GM12878 (cell line): ENCODE measurements around the gene LRRC40. TPM values are rescaled to one million over a fixed set of nuclear protein-coding genes. Genes with fewer than 3 reads are reported as not detected.

ENCODE experiments used
- ATAC-seq: fragments of 200-7000 bp; cut with Tn5 transposase; 3 replicates; pipeline ENCODE4 v1.9.1; 2020; ENCODE audit warnings: mild to moderate bottlenecking, moderate library complexity
- BruUV-seq: library from RNA; stranded (reverse); fragments of 400-500 nt; replicated peaks from 2 replicates; lab custom pipeline; 2021; lab: Mats Ljungman, UMichigan
- CTCF ChIA-PET: fragments of 300-600 bp; sonication (Branson Sonifier 250); formaldehyde crosslinking; extraction: SDS; loops from one replicate; lab custom pipeline; 2021; ENCODE audit warnings: inconsistent platforms; lab: Yijun Ruan, JAX
- POLR2A ChIA-PET: fragments of 350-600 bp; formaldehyde crosslinking; extraction: SDS; loops from one replicate; lab custom pipeline; 2021; ENCODE audit warnings: inconsistent platforms; lab: Charles Lee
- RAD21 ChIA-PET: fragments of 300-600 bp; sonication (Branson Sonifier 250); formaldehyde crosslinking; loops from one replicate; lab custom pipeline; 2023; ENCODE audit warnings: antibody characterized with exemption; ENCODE audit not compliant: unreplicated experiment; lab: Charles Lee
- SMC1A ChIA-PET: fragments of 300-600 bp; sonication (Branson Sonifier 250); formaldehyde crosslinking; loops from one replicate; lab custom pipeline; 2023; ENCODE audit not compliant: unreplicated experiment, uncharacterized antibody; lab: Charles Lee
- DNase-seq: peaks from one replicate; pipeline ENCODE4 v3.0.0-alpha.2; 2011; ENCODE audit warnings: low read depth, low spot score
- FAIRE-seq: peaks from 3 replicates; lab custom pipeline; 2011; peaks lifted over from hg19 to GRCh38; lab: Jason Lieb, UNC
- H2AFZ ChIP-seq: 2 replicates; pipeline ENCODE4 v1.6.0; 2011; ENCODE audit warnings: low read depth, low read length, control low read depth; ENCODE audit not compliant: control insufficient read depth
- H3K27ac ChIP-seq: 2 replicates; pipeline ENCODE4 v1.5.1; 2011; ENCODE audit warnings: control low read depth; ENCODE audit not compliant: control insufficient read depth, insufficient read depth
- H3K27me3 ChIP-seq, 2 experiments: replicated peaks in 1 of 2; 2 replicates each; pipeline versions ENCODE4 v1.6.0 to v1.6.1; 2011; ENCODE audit warnings: low read length in 1 of 2; ENCODE audit not compliant: control insufficient read depth in 2 of 2, insufficient read depth in 2 of 2
- H3K36me3 ChIP-seq, 2 experiments: 2 replicates each; pipeline ENCODE4 v1.5.1; 2011; ENCODE audit warnings: low read length in 1 of 2; ENCODE audit not compliant: control insufficient read depth in 2 of 2, insufficient read depth in 2 of 2
- H3K4me1 ChIP-seq: 2 replicates; pipeline ENCODE4 v1.6.1; 2011; ENCODE audit warnings: mild to moderate bottlenecking, low read length, moderate library complexity, mixed read lengths; ENCODE audit not compliant: control insufficient read depth, insufficient read depth
- H3K4me2 ChIP-seq: 2 replicates; pipeline ENCODE4 v1.6.0; 2011; ENCODE audit warnings: control low read depth; ENCODE audit not compliant: control insufficient read depth, insufficient read depth
- H3K4me3 ChIP-seq: fragments of 200-600 bp; sonication (generic); 2 replicates; pipeline ENCODE4 v1.5.1; 2016
- H3K79me2 ChIP-seq: 2 replicates; pipeline ENCODE4 v1.6.0; 2011; ENCODE audit warnings: low read length; ENCODE audit not compliant: control insufficient read depth, insufficient read depth
- H3K9ac ChIP-seq: 2 replicates; pipeline ENCODE4 v1.8.0; 2011; ENCODE audit warnings: low read length, control low read depth, mixed read lengths; ENCODE audit not compliant: control insufficient read depth, insufficient read depth
- H3K9me3 ChIP-seq: replicated peaks from 3 replicates; pipeline ENCODE4 v1.5.1; 2011; ENCODE audit warnings: mild to moderate bottlenecking, low read length; ENCODE audit not compliant: control insufficient read depth, insufficient read depth
- H4K20me1 ChIP-seq: 2 replicates; pipeline ENCODE4 v1.6.0; 2011; ENCODE audit not compliant: control insufficient read depth, insufficient read depth
- ATF7 ChIP-seq: fragments of 450-650 bp; IDR thresholded peaks from 2 replicates; pipeline ENCODE4 v1.6.1; 2016; ENCODE audit warnings: low read depth, mild to moderate bottlenecking
- BMI1 ChIP-seq: fragments of 450-650 bp; IDR thresholded peaks from 2 replicates; pipeline ENCODE4 v1.6.1; 2016; ENCODE audit warnings: mild to moderate bottlenecking, moderate library complexity, borderline replicate concordance
- CHD4 ChIP-seq: fragments of 200-600 bp; sonication (generic); IDR thresholded peaks from 2 replicates; pipeline ENCODE4 v1.6.1; 2016; ENCODE audit warnings: mild to moderate bottlenecking
- CREM ChIP-seq: IDR thresholded peaks from 2 replicates; pipeline ENCODE4 v1.6.1; 2014; ENCODE audit warnings: antibody characterized with exemption, low read depth
- EZH2 ChIP-seq: IDR thresholded peaks from 2 replicates; pipeline ENCODE4 v1.6.1; 2012; ENCODE audit warnings: low read depth, mild to moderate bottlenecking, control low read depth, inconsistent platforms, low read length, borderline replicate concordance; ENCODE audit not compliant: control insufficient read depth
- FOXM1 ChIP-seq: IDR thresholded peaks from 2 replicates; pipeline ENCODE4 v1.6.1; 2012; ENCODE audit warnings: low read depth, mild to moderate bottlenecking, inconsistent platforms, low read length, moderate library complexity
- POLR2A ChIP-seq: IDR thresholded peaks from 2 replicates; pipeline ENCODE4 v1.6.1; 2011; ENCODE audit warnings: low read depth, mild to moderate bottlenecking, low read length
- POLR2AphosphoS2 ChIP-seq: IDR thresholded peaks from 2 replicates; pipeline ENCODE4 v1.6.1; 2011; ENCODE audit warnings: low read depth, mild to moderate bottlenecking, low read length, improper control_type of control experiment, moderate library complexity
- POU2F2 ChIP-seq: IDR thresholded peaks from 3 replicates; pipeline ENCODE4 v1.6.1; 2011; ENCODE audit warnings: low read depth, mild to moderate bottlenecking, low read length, borderline replicate concordance
- RBBP5 ChIP-seq: fragments of 200-600 bp; sonication (generic); conservative IDR thresholded peaks from 2 replicates; pipeline ENCODE4 v1.6.1; 2016
- ZNF622 ChIP-seq: fragments of 450-650 bp; IDR thresholded peaks from 2 replicates; pipeline ENCODE4 v1.6.1; 2017; ENCODE audit warnings: mild to moderate bottlenecking, inconsistent platforms
- WGBS: methylation state at CpG from one replicate; pipeline ENCODE4 v1.1.6; 2016; ENCODE audit warnings: low lambda C conversion rate; ENCODE audit not compliant: insufficient replicate concordance, insufficient coverage; ENCODE audit errors: missing lambda C conversion rate; 5-methylcytosine and 5-hydroxymethylcytosine counted together
- in situ Hi-C: fragments of 300-500 bp; cut with MboI; formaldehyde crosslinking; loops from 9 replicates; pipeline ENCODE4 v1.14.3; 2018; ENCODE audit warnings: mixed read lengths
- intact Hi-C: fragments of 100-400 bp; cut with micrococcal nuclease; formaldehyde crosslinking; loops from one replicate; pipeline ENCODE4 v1.14.2; 2022; ENCODE audit not compliant: unreplicated experiment
- polyA plus RNA-seq, 11 experiments: library from polyadenylated mRNA; depleted of rRNA in 4 of 11; unstranded in 6 of 11; stranded (reverse) in 5 of 11; fragments of >200 nt; fragmentation: Nextera tagmentation in 4 of 11; fragmentation: Illumina TruSeq in 1 of 11; extraction: Ambion mirVana in 4 of 11; extraction: Trizol in 1 of 11; gene quantifications; 1 replicate in 1 of 11; 2 replicates in 10 of 11; pipeline versions ENCODE4 v1.2.1 to v1.2.3, GENCODE V29; 2011 to 2016; ENCODE audit warnings: inconsistent platforms in 2 of 11, missing spikeins in 2 of 11, low read depth in 1 of 11
- total RNA-seq, 4 experiments: library from RNA; depleted of rRNA in 3 of 4; stranded (reverse); fragments of >200 nt in 3 of 4; fragmentation: Illumina TruSeq in 1 of 4; extraction: Trizol in 1 of 4; gene quantifications; 2 replicates each; pipeline versions ENCODE4 v1.2.1 to v1.2.3, GENCODE V29; 2013 to 2021
- TF ChIP-seq, protein P1 (sequence below): fragments of 450-650 bp; formaldehyde crosslinking; IDR thresholded peaks from 2 replicates; pipeline ENCODE4 v1.4.0; 2020; ENCODE audit warnings: mild to moderate bottlenecking, moderate library complexity
- TF ChIP-seq, protein P2 (sequence below): fragments of 450-650 bp; IDR thresholded peaks from 2 replicates; pipeline ENCODE4 v1.6.1; 2016; ENCODE audit warnings: mild to moderate bottlenecking, moderate library complexity, borderline replicate concordance
- TF ChIP-seq, protein P3 (sequence below): IDR thresholded peaks from 2 replicates; pipeline ENCODE4 v1.6.1; 2011; ENCODE audit warnings: mild to moderate bottlenecking, low read depth, low read length, moderate library complexity; ENCODE audit not compliant: insufficient replicate concordance

Gene LRRC40
- total and polyA plus RNA-seq, 10 of the 15 experiments (the other 5 are each of a cell fraction or from before 2014, with no cell fraction given) = 19.5 to 44.3 (median 30.9) TPM

DNA sequence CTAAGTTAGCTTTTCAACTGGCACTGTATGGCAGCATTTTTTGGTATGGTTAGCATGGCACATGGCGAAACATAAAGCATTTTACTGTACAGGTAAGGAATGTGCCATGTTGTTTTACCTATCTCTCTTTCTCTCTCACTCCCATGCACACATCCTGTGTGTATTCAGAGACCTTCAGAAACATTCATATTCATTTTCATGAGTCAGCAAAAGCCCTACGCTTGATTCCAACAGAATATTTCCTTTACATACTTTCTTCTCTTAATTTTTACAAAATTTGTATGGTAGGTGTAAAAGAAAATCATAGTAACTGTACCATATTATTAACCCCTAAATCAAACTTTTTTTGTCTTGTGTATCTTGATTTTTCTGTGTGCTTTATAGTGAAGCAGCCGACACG lies 26.1 kb upstream of the LRRC40 start:
- ChIA-PET RAD21 (no interaction called here), CTCF (interaction anchor here (0.6 kb wide), 1 partner anchor 149 kb away, joined by 3 read pairs; no protein-coding TSS in a partner anchor), SMC1A (interaction anchor here (1.1 kb wide), 1 partner anchor 19 kb away, joined by 3 read pairs; no protein-coding TSS in a partner anchor), POLR2A (no interaction called here)
- Histone ChIP-seq H3K4me3 (no peak overlapping the region), H3K9me3 (no peaks in the 10 kb centered on the region), H3K9ac (no peak overlapping the region), H4K20me1 (no peaks in the 10 kb centered on the region), H3K4me2 (no peak overlapping the region), H3K27me3 (no peaks in the 10 kb centered on the region), H3K27ac (no peak overlapping the region), H2AFZ (no peak overlapping the region), H3K36me3 (peaks cover 6 to 28% of the 10 kb centered on the region in 2 experiments), H3K4me1 (peaks cover 8% of the 10 kb centered on the region), H3K79me2 (peaks cover 18% of the 10 kb centered on the region)
- intact Hi-C loops (no loop called here), in situ Hi-C loops (loop anchor here (10.0 kb wide), 1 partner anchor 843 kb away; no protein-coding TSS in a partner anchor)
- FAIRE-seq = no peak
- ATAC-seq = no peak
- WGBS = 99% methylated on average over 4 of the region's 4 CpGs
- DNase-seq = no peak
- BruUV-seq = no TSS peak
- TF ChIP-seq CHD4 (no peak), BMI1 (no peak), ZNF622 (no peak), FOXM1 (no peak), EZH2 (no peak), POU2F2 (no peak), RBBP5 (no peak), POLR2A (no peak), ATF7 (no peak), POLR2AphosphoS2 (no peak), CREM (no peak)
- TF ChIP-seq, protein P1, sequence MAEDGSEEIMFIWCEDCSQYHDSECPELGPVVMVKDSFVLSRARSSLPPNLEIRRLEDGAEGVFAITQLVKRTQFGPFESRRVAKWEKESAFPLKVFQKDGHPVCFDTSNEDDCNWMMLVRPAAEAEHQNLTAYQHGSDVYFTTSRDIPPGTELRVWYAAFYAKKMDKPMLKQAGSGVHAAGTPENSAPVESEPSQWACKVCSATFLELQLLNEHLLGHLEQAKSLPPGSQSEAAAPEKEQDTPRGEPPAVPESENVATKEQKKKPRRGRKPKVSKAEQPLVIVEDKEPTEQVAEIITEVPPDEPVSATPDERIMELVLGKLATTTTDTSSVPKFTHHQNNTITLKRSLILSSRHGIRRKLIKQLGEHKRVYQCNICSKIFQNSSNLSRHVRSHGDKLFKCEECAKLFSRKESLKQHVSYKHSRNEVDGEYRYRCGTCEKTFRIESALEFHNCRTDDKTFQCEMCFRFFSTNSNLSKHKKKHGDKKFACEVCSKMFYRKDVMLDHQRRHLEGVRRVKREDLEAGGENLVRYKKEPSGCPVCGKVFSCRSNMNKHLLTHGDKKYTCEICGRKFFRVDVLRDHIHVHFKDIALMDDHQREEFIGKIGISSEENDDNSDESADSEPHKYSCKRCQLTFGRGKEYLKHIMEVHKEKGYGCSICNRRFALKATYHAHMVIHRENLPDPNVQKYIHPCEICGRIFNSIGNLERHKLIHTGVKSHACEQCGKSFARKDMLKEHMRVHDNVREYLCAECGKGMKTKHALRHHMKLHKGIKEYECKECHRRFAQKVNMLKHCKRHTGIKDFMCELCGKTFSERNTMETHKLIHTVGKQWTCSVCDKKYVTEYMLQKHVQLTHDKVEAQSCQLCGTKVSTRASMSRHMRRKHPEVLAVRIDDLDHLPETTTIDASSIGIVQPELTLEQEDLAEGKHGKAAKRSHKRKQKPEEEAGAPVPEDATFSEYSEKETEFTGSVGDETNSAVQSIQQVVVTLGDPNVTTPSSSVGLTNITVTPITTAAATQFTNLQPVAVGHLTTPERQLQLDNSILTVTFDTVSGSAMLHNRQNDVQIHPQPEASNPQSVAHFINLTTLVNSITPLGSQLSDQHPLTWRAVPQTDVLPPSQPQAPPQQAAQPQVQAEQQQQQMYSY (CRISPR knock-in tag) = no peak
- TF ChIP-seq, protein P2, sequence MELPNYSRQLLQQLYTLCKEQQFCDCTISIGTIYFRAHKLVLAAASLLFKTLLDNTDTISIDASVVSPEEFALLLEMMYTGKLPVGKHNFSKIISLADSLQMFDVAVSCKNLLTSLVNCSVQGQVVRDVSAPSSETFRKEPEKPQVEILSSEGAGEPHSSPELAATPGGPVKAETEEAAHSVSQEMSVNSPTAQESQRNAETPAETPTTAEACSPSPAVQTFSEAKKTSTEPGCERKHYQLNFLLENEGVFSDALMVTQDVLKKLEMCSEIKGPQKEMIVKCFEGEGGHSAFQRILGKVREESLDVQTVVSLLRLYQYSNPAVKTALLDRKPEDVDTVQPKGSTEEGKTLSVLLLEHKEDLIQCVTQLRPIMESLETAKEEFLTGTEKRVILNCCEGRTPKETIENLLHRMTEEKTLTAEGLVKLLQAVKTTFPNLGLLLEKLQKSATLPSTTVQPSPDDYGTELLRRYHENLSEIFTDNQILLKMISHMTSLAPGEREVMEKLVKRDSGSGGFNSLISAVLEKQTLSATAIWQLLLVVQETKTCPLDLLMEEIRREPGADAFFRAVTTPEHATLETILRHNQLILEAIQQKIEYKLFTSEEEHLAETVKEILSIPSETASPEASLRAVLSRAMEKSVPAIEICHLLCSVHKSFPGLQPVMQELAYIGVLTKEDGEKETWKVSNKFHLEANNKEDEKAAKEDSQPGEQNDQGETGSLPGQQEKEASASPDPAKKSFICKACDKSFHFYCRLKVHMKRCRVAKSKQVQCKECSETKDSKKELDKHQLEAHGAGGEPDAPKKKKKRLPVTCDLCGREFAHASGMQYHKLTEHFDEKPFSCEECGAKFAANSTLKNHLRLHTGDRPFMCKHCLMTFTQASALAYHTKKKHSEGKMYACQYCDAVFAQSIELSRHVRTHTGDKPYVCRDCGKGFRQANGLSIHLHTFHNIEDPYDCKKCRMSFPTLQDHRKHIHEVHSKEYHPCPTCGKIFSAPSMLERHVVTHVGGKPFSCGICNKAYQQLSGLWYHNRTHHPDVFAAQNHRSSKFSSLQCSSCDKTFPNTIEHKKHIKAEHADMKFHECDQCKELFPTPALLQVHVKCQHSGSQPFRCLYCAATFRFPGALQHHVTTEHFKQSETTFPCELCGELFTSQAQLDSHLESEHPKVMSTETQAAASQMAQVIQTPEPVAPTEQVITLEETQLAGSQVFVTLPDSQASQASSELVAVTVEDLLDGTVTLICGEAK = no peak
- TF ChIP-seq, protein P3, sequence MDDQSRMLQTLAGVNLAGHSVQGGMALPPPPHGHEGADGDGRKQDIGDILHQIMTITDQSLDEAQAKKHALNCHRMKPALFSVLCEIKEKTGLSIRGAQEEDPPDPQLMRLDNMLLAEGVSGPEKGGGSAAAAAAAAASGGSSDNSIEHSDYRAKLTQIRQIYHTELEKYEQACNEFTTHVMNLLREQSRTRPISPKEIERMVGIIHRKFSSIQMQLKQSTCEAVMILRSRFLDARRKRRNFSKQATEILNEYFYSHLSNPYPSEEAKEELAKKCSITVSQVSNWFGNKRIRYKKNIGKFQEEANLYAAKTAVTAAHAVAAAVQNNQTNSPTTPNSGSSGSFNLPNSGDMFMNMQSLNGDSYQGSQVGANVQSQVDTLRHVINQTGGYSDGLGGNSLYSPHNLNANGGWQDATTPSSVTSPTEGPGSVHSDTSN = no peak
